Progenitor cell of endocrine pancreas (in vitro differentiated cells): ENCODE results near the gene LRRC14B. TPM values are rescaled to one million over a fixed set of nuclear protein-coding genes. Genes with fewer than 3 reads are reported as not detected.
A peak's percentile ranks its signal among the peaks of the same experiment; 100 is the strongest.
"Not testable (repeated sequence)": the region's sequence is repeated elsewhere in the genome, so short reads cannot be mapped to it uniquely, and the experiment has no call there.

Experiments used
- DNase-seq: peaks from one replicate; pipeline ENCODE4 v3.0.0; 2021; ENCODE audit warnings: low spot score; ENCODE audit not compliant: unreplicated experiment
- H3K27ac Mint-ChIP-seq: 2 replicates; pipeline ENCODE4 v1.8.0; 2021; ENCODE audit warnings: mild to moderate bottlenecking, moderate library complexity, mixed read lengths
- H3K27me3 Mint-ChIP-seq: 2 replicates; pipeline ENCODE4 v1.8.0; 2021; ENCODE audit warnings: mixed read lengths
- H3K36me3 Mint-ChIP-seq: 2 replicates; pipeline ENCODE4 v1.8.0; 2022; ENCODE audit warnings: mixed read lengths; ENCODE audit not compliant: insufficient read depth
- H3K4me1 Mint-ChIP-seq: 2 replicates; pipeline ENCODE4 v1.8.0; 2021; ENCODE audit warnings: low read depth, mixed read lengths
- H3K4me3 Mint-ChIP-seq: 2 replicates; pipeline ENCODE4 v1.8.0; 2021; ENCODE audit warnings: low read depth, mild to moderate bottlenecking, moderate library complexity, mixed read lengths
- H3K9me3 Mint-ChIP-seq: 2 replicates; pipeline ENCODE4 v1.8.0; 2021; ENCODE audit warnings: low read depth, mixed read lengths
- total RNA-seq: library from RNA; stranded (reverse); gene quantifications from 2 replicates; pipeline ENCODE4 v1.2.1, GENCODE V29; 2021
- TF ChIP-seq, protein P1 (sequence below): fragments of 200-600 bp; sonication (generic); IDR thresholded peaks from one replicate; pipeline ENCODE4 v1.5.0; 2021; ENCODE audit warnings: antibody characterized with exemption, mild to moderate bottlenecking; ENCODE audit not compliant: unreplicated experiment

The LRRC14B gene
- total RNA-seq, 1 donor from 2014 or later, result not detected

DNA sequence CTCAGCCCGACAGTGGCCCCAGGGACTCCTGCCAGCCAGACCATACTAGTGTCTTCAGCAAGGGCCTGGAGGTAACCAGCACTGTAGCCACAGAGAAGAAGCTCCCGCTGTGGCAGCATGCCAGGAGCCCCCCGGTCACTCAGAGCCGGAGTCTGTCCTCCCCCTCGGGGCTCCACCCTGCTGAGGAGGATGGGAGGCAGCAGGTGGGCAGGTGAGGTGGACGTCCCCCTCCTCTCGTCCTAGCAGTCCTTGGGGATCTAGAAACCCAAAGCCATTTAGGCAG, 28.0 kb upstream of the LRRC14B start:
- Mint-ChIP-seq H3K36me3 (peaks cover 29% of the 10 kb centered on the region), H3K27me3 (no peaks in the 10 kb centered on the region), H3K4me1 (no peaks in the 10 kb centered on the region), H3K4me3 (no peak overlapping the region), H3K9me3 (peaks cover 3% of the 10 kb centered on the region), H3K27ac (no peak overlapping the region)
- no peak for DNase-seq
- TF ChIP-seq, protein P1, sequence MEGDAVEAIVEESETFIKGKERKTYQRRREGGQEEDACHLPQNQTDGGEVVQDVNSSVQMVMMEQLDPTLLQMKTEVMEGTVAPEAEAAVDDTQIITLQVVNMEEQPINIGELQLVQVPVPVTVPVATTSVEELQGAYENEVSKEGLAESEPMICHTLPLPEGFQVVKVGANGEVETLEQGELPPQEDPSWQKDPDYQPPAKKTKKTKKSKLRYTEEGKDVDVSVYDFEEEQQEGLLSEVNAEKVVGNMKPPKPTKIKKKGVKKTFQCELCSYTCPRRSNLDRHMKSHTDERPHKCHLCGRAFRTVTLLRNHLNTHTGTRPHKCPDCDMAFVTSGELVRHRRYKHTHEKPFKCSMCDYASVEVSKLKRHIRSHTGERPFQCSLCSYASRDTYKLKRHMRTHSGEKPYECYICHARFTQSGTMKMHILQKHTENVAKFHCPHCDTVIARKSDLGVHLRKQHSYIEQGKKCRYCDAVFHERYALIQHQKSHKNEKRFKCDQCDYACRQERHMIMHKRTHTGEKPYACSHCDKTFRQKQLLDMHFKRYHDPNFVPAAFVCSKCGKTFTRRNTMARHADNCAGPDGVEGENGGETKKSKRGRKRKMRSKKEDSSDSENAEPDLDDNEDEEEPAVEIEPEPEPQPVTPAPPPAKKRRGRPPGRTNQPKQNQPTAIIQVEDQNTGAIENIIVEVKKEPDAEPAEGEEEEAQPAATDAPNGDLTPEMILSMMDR, result no peak

DNA sequence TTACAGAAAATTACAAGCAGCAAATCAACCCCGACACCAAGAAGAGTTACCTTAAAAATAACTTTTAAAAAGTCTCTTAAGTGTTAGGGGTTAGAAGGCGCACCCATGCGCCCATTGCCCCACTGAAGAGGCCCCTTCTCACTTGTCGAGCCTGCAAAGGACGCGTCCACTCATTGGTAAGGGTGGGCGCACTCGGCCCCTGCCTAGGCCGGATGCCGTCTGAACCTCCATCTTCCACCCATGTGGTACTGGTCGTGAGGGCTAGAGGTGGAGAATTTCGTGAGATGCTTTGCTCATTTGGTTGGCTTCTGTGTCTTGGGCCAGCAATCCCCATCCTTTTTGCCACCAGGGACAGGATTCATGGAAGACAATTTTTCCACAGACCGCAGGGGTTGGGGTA, 27.5 kb upstream of the LRRC14B start:
- Mint-ChIP-seq H3K9me3 (peaks cover 3% of the 10 kb centered on the region), H3K4me3 (no peak overlapping the region), H3K27ac (no peak overlapping the region)

DNA sequence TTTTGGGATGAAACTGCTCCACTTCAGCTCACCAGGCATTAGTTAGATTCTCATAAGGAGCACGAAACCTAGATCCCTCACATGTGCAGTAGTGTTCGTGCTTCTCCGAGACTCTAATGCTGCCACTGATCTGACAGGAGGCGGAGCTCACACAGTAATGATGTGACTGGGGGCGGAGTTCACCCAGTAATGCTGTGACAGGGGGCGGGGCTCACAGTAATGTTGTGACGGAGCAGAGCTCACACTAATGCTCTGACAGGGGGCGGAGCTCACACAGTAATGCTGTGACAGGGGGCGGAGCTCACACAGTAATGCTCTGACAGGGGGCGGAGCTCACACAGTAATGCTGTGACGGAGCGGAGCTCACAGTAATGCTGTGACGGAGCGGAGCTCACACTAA, 27.1 kb upstream of the LRRC14B start:
- peaks cover 30% of the 10 kb centered on the region for H3K36me3 Mint-ChIP-seq
- TF ChIP-seq, protein P1, result no peak

More for the DNA sequence above, 27.5 kb upstream of the LRRC14B start:
- peaks cover 3% of the 10 kb centered on the region for H3K4me1 Mint-ChIP-seq
- TF ChIP-seq, protein P1, result no peak
- DNase-seq, result no peak
- H3K36me3 Mint-ChIP-seq, result peaks cover 31% of the 10 kb centered on the region
- H3K27me3 Mint-ChIP-seq, result no peaks in the 10 kb centered on the region

DNA sequence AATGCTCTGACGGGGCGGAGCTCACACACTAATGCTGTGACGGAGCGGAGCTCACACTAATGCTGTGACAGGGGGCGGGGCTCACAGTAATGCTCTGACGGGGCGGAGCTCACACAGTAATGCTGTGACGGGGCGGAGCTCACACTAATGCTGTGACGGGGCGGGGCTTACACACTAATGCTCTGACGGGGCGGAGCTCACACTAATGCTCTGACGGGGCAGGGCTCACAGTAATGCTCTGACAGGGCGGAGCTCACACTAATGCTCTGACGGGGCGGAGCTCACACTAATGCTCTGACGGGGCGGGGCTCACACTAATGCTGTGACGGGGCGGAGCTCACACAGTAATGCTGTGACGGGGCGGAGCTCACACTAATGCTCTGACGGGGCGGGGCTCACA, 26.5 kb upstream of the LRRC14B start:
- H3K9me3 Mint-ChIP-seq, H3K4me3 Mint-ChIP-seq, H3K27me3 Mint-ChIP-seq, H3K4me1 Mint-ChIP-seq, H3K27ac Mint-ChIP-seq, DNase-seq: not testable (repeated sequence)
- H3K36me3 Mint-ChIP-seq, result peaks cover 28% of the 10 kb centered on the region

More for the DNA sequence above, 27.1 kb upstream of the LRRC14B start:
- no peak overlapping the region for H3K4me3 Mint-ChIP-seq
- DNase-seq, result no peak
- H3K9me3 Mint-ChIP-seq, result peaks cover 3% of the 10 kb centered on the region
- H3K4me1 Mint-ChIP-seq, result peaks cover 3% of the 10 kb centered on the region
- H3K27me3 Mint-ChIP-seq, result no peaks in the 10 kb centered on the region
- H3K27ac Mint-ChIP-seq, result peak overlapping the region; percentile 69

DNA sequence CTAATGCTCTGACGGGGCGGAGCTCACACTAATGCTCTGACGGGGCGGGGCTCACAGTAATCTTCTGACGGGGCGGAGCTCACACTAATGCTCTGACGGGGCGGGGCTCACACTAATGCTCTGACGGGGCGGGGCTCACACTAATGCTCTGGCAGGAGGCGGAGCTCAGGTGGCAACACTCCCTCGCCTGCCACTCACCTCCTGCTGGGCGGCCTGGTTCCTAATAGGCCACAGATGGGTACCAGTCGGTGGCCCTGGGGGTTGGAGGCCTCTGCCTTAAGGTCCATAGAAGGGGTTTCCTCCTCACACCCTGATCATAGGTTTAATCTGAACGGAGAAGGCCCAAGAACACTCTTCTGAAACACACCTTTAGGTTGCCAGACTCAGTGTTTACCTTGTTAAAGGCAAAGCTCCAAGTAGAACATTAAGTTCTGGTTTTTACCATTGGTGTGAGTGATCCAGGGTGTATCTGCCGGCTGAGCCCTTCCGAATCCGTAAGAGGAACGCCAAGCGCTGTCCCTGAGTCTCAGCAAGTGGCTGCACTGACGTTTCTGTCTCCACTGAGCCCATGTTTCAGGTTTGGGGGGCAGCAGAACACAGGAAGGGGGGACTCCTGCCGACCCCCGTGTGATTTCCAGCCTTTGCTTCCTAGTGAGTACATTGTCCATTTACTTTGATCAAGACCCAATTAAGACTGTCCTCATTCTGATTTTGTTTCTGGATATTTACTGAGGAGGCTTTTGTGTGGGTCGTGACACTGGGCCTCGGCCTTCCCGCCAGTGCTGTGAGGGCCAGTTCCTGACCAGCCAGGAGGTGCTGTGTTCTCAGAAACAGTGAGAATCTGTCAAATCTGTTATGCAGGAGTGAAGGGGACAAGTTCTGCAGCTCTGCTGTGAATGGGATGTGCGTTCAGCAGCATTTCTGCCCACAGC, 24.6 kb upstream of the LRRC14B start:
- H3K27me3 Mint-ChIP-seq, result no peaks in the 10 kb centered on the region
- H3K4me1 Mint-ChIP-seq, result peaks cover 3% of the 10 kb centered on the region
- peaks cover 3% of the 10 kb centered on the region for H3K9me3 Mint-ChIP-seq
- peaks cover 15% of the 10 kb centered on the region for H3K36me3 Mint-ChIP-seq
- TF ChIP-seq, protein P1, result no peak
- no peak for DNase-seq
- no peak overlapping the region for H3K4me3 Mint-ChIP-seq
- H3K27ac Mint-ChIP-seq, result no peak overlapping the region

DNA sequence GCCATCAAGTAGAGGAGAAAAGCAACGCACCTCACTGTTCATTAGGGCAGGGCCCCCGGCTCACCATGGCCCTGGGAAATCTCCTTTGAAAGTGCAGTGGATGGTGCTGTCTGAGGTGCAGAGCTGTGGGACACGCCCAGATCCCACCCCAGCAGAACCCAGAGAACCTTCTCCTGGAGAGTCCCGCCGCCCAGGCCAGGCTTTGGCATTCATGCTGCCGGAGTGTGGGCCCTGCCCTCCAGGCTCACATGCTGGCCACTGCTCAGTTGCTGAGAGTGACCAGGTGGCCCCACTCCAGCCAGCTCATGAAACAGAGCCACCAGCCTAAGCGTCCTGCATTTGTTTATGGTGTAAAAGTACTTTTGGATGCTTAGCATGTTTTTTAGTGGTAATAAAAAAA, 23.8 kb upstream of the LRRC14B start:
- no peak for DNase-seq

More for the DNA sequence above, 23.8 kb upstream of the LRRC14B start:
- H3K4me1 Mint-ChIP-seq, result peaks cover 3% of the 10 kb centered on the region
- no peak overlapping the region for H3K27ac Mint-ChIP-seq
- TF ChIP-seq, protein P1, result no peak
- peaks cover 15% of the 10 kb centered on the region for H3K36me3 Mint-ChIP-seq
- H3K27me3 Mint-ChIP-seq, result no peaks in the 10 kb centered on the region
- H3K9me3 Mint-ChIP-seq, result peaks cover 3% of the 10 kb centered on the region
- no peak overlapping the region for H3K4me3 Mint-ChIP-seq
